GM21381 (cell line): ENCODE results near the gene PORCN.
A peak's percentile ranks its signal among the peaks of the same experiment; 100 is the strongest.

Source experiments
- ATAC-seq: cut with Tn5 transposase; IDR thresholded peaks from one replicate; pipeline ENCODE4 v1.9.1; 2021; ENCODE audit warnings: mild to moderate bottlenecking, moderate library complexity; ENCODE audit not compliant: unreplicated experiment

PORCN gene

GRCh38 chrX:48508400-48509244 lies at the start of gene PORCN:
TSS of gene PORCN (plus strand) at chrX:48508992. CDS start at chrX:48509821, 829 bp downstream.
- peak; percentile 76 for ATAC-seq

GRCh38 chrX:48459483-48459882 lies 49.3 kb upstream of the PORCN start:
- no peak for ATAC-seq

- no peak for ATAC-seq
Measured at GRCh38 chrX:48460031-48460430, 48.8 kb upstream of the PORCN start.

- ATAC-seq = no peak
Measured at GRCh38 chrX:48460606-48461005, 48.2 kb upstream of the PORCN start.

GRCh38 chrX:48461830-48462229 lies 47.0 kb upstream of the PORCN start:
- no peak for ATAC-seq

- no peak for ATAC-seq
Measured at GRCh38 chrX:48465336-48465933, 43.4 kb upstream of the PORCN start.

GRCh38 chrX:48466696-48467095 lies 42.1 kb upstream of the PORCN start:
- no peak for ATAC-seq

GRCh38 chrX:48467281-48467761 lies 41.5 kb upstream of the PORCN start:
- no peak for ATAC-seq

GRCh38 chrX:48468247-48468671 lies 40.5 kb upstream of the PORCN start:
- no peak for ATAC-seq

GRCh38 chrX:48468693-48469691 lies 39.8 kb upstream of the PORCN start:
- ATAC-seq = no peak

GRCh38 chrX:48470110-48470832 lies 38.5 kb upstream of the PORCN start, which contains the start of gene SLC38A5:
TSS of gene SLC38A5 (minus strand) at chrX:48470260. CDS start at chrX:48467924, 2,336 bp downstream.
- no peak for ATAC-seq

- no peak for ATAC-seq
Measured at GRCh38 chrX:48470833-48471118, 38.0 kb upstream of the PORCN start.

- ATAC-seq = no peak
Measured at GRCh38 chrX:48471504-48471903, 37.3 kb upstream of the PORCN start.

GRCh38 chrX:48472225-48472624 lies 36.6 kb upstream of the PORCN start:
- no peak for ATAC-seq

- ATAC-seq = no peak
Measured at GRCh38 chrX:48472851-48473703, 35.7 kb upstream of the PORCN start.

- ATAC-seq = no peak
Measured at GRCh38 chrX:48473704-48473990, 35.1 kb upstream of the PORCN start.

- ATAC-seq = no peak
Measured at GRCh38 chrX:48474127-48474526, 34.7 kb upstream of the PORCN start.

- no peak for ATAC-seq
Measured at GRCh38 chrX:48474581-48474980, 34.2 kb upstream of the PORCN start.

GRCh38 chrX:48475296-48475695 lies 33.5 kb upstream of the PORCN start:
- ATAC-seq = no peak
